ENCODE results near the gene USP37. TPM values are rescaled to one million over a fixed set of nuclear protein-coding genes. Genes with fewer than 3 reads are reported as not detected.

Gene USP37
- total and polyA plus RNA-seq, 2 of the 13 experiments (the other 11 are each of a cell fraction or from before 2014, with no cell fraction given) = 6.5 to 30.6 TPM

GRCh38 chr2:218435003-218435982 is 132.9 kb downstream of the USP37 start (continued):
- TF ChIP-seq, protein P1, sequence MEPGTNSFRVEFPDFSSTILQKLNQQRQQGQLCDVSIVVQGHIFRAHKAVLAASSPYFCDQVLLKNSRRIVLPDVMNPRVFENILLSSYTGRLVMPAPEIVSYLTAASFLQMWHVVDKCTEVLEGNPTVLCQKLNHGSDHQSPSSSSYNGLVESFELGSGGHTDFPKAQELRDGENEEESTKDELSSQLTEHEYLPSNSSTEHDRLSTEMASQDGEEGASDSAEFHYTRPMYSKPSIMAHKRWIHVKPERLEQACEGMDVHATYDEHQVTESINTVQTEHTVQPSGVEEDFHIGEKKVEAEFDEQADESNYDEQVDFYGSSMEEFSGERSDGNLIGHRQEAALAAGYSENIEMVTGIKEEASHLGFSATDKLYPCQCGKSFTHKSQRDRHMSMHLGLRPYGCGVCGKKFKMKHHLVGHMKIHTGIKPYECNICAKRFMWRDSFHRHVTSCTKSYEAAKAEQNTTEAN (CRISPR knock-in tag; conservative IDR thresholded peaks at IDR 0.05) = no peak
- TF ChIP-seq NPAS2 (CRISPR knock-in tag; IDR thresholded peaks at IDR 0.05; ENCODE audit: borderline replicate concordance) (0 out of 2 replicates have a peak, but pooled peaks have one; percentile 21), SALL2 (CRISPR knock-in tag; IDR thresholded peaks at IDR 0.05) (no peak), AFF4 (CRISPR knock-in tag; IDR thresholded peaks at IDR 0.05) (no peak), RBAK (CRISPR knock-in tag; IDR thresholded peaks at IDR 0.05) (no peak), FLYWCH1 (CRISPR knock-in tag; IDR thresholded peaks at IDR 0.05) (no peak), ZKSCAN8 (CRISPR knock-in tag; IDR thresholded peaks at IDR 0.05; ENCODE audit: borderline replicate concordance) (no peak)

Measured in HepG2 (cell line).